Left lung (tissue), 14 donors: Measurements from ENCODE around the gene CHAD. TPM values are rescaled to one million over a fixed set of nuclear protein-coding genes. Genes with fewer than 3 reads are reported as not detected.
A peak's percentile ranks its signal among the peaks of the same experiment; 100 is the strongest.

Experiments used
- ATAC-seq: fragments of 200-7000 bp; cut with Tn5 transposase; one replicate; pipeline ENCODE4 v1.9.1; 2020; ENCODE audit warnings: moderate library complexity
- DNase-seq, 4 donors: peaks; one replicate each; pipeline ENCODE4 v3.0.0-alpha.2; 2013 to 2020
- H3K27ac ChIP-seq, 2 donors: fragments of 200-600 bp; sonication (generic) in 1 of 2; one replicate each; pipeline versions ENCODE4 v1.5.0 to v1.8.0; 2020 to 2021
- H3K27me3 ChIP-seq, 2 donors: fragments of 200-600 bp; sonication (generic) in 1 of 2; one replicate each; pipeline versions ENCODE4 v1.5.0 to v1.8.0; 2020 to 2021
- H3K36me3 ChIP-seq, 2 donors: fragments of 200-600 bp; sonication (generic) in 1 of 2; one replicate each; pipeline versions ENCODE4 v1.5.0 to v1.8.0; 2020 to 2021
- H3K4me1 ChIP-seq, 2 donors: fragments of 200-600 bp; one replicate each; pipeline ENCODE4 v1.8.0; 2021
- H3K4me3 ChIP-seq, 2 donors: fragments of 200-600 bp; sonication (generic) in 1 of 2; one replicate each; pipeline versions ENCODE4 v1.5.0 to v1.8.0; 2020 to 2021; ENCODE audit warnings: mild to moderate bottlenecking in 1 of 2
- H3K9me3 ChIP-seq, 2 donors: fragments of 200-600 bp; sonication (generic) in 1 of 2; one replicate each; pipeline versions ENCODE4 v1.5.0 to v1.8.0; 2020 to 2021
- intact Hi-C, 2 donors: fragments of 100-400 bp; cut with DNase I; formaldehyde crosslinking; loops; one replicate each; pipeline versions ENCODE4 v1.11.2 to v1.14.2; 2022
- long read RNA-seq, 12 donors: library from polyadenylated mRNA in 2 of 12; unstranded in 2 of 12; transcript quantifications; one replicate each; pipeline ENCODE4 v2.0.0 and lab custom pipeline, GENCODE V29; 2019 to 2026
- polyA plus RNA-seq, 6 donors: library from polyadenylated mRNA; unstranded; fragments of 120-200 nt; gene quantifications; one replicate each; pipeline ENCODE4 v1.2.1, GENCODE V29; 2013; ENCODE audit not compliant: insufficient read length in 6 of 6
- total RNA-seq, 2 donors: library from RNA; stranded (reverse); fragmentation: NEBNext Ultra II Directional; extraction: Animal tissue kit (Norgen Biotek cat#: 25700); gene quantifications; one replicate each; pipeline ENCODE4 v1.2.1, GENCODE V29; 2021
- TF ChIP-seq, protein P1 (sequence below), 2 donors: fragments of 200-600 bp; sonication (generic) in 1 of 2; IDR thresholded peaks; one replicate each; pipeline versions ENCODE4 v1.5.0 to v1.8.0; 2021; ENCODE audit warnings: antibody characterized with exemption in 2 of 2
- donor health status: DM: no; HTN: yes; CAD: no.
- donor health status: DM: no; HTN: no; CAD: no.

CHAD gene, protein sequence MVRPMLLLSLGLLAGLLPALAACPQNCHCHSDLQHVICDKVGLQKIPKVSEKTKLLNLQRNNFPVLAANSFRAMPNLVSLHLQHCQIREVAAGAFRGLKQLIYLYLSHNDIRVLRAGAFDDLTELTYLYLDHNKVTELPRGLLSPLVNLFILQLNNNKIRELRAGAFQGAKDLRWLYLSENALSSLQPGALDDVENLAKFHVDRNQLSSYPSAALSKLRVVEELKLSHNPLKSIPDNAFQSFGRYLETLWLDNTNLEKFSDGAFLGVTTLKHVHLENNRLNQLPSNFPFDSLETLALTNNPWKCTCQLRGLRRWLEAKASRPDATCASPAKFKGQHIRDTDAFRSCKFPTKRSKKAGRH
- total RNA-seq (under 1 TPM; 0.17 to 0.21 TPM), polyA plus RNA-seq (1 to 10 TPM; 3.9 to 9.8 (median 5.5) TPM)
- long read RNA-seq, donor 1: 0 reads
- long read RNA-seq, donor 2, partial matches to known transcripts: 79 of 79 reads
- long read RNA-seq, donor 2, other reads (novel, unspliced or antisense): 0 of 79 reads
- long read RNA-seq, donor 3: 0 reads
- long read RNA-seq, donor 4, partial matches to known transcripts: 0 of 1 reads
- long read RNA-seq, donor 4, other reads (novel, unspliced or antisense): 1 of 1 reads
- long read RNA-seq, donor 5: 0 reads
- long read RNA-seq, donor 6: 0 reads
- long read RNA-seq, donor 7: 0 reads
- long read RNA-seq, donor 8: 0 reads
- long read RNA-seq, donor 9: 0 reads
- long read RNA-seq, donor 10: 0 reads
- long read RNA-seq, donor 11: 0 reads
- long read RNA-seq, donor 12: 0 reads

GRCh38 chr17:50468304-50469207 is at the start of gene CHAD:
CHAD (minus strand) TSS chr17:50468880; CDS start chr17:50468813, 67 bp downstream.
- intact Hi-C loops: no loop called here
- H3K27me3 ChIP-seq: peaks cover 12 to 29% of the 10 kb centered on the region in 2 donors
- DNase-seq (peak in 3 of 4 donors; percentile 25 to 71 (median 29)), ATAC-seq (peak; percentile 23)
- H3K4me1 ChIP-seq: peaks cover 0 to 14% of the 10 kb centered on the region in 2 donors
- H3K27ac ChIP-seq: no peak within 1 kb of the TSS
- H3K9me3 ChIP-seq: no peaks in the 10 kb centered on the region
- peak within 1 kb of the TSS; percentile 3 to 6 for H3K4me3 ChIP-seq
- H3K36me3 ChIP-seq: peaks cover 0 to 21% of the 10 kb centered on the region in 2 donors
- TF ChIP-seq, protein P1, sequence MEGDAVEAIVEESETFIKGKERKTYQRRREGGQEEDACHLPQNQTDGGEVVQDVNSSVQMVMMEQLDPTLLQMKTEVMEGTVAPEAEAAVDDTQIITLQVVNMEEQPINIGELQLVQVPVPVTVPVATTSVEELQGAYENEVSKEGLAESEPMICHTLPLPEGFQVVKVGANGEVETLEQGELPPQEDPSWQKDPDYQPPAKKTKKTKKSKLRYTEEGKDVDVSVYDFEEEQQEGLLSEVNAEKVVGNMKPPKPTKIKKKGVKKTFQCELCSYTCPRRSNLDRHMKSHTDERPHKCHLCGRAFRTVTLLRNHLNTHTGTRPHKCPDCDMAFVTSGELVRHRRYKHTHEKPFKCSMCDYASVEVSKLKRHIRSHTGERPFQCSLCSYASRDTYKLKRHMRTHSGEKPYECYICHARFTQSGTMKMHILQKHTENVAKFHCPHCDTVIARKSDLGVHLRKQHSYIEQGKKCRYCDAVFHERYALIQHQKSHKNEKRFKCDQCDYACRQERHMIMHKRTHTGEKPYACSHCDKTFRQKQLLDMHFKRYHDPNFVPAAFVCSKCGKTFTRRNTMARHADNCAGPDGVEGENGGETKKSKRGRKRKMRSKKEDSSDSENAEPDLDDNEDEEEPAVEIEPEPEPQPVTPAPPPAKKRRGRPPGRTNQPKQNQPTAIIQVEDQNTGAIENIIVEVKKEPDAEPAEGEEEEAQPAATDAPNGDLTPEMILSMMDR (IDR thresholded peaks at IDR 0.05): no peak

- no peak overlapping the region for H3K4me3 ChIP-seq
- DNase-seq: peak in 1 of 4 donors; percentile 5
- TF ChIP-seq, protein P1 (IDR thresholded peaks at IDR 0.05): no peak
- H3K36me3 ChIP-seq: no peaks in the 10 kb centered on the region
- no peaks in the 10 kb centered on the region for H3K4me1 ChIP-seq
- intact Hi-C loops: no loop called here
- ATAC-seq: no peak
- no peaks in the 10 kb centered on the region for H3K9me3 ChIP-seq
- H3K27ac ChIP-seq: no peak overlapping the region
- H3K27me3 ChIP-seq: no peaks in the 10 kb centered on the region
Measured at GRCh38 chr17:50517504-50518383, 49.1 kb upstream of the CHAD start.

- Histone ChIP-seq H3K36me3 (no peaks in the 10 kb centered on the region), H3K27me3 (no peaks in the 10 kb centered on the region), H3K4me1 (no peaks in the 10 kb centered on the region), H3K27ac (no peak overlapping the region), H3K4me3 (no peak overlapping the region), H3K9me3 (no peaks in the 10 kb centered on the region)
- ATAC-seq (no peak), DNase-seq (no peak)
- TF ChIP-seq, protein P1 (IDR thresholded peaks at IDR 0.05): no peak
- intact Hi-C loops: no loop called here
Measured at GRCh38 chr17:50517011-50517410, 48.3 kb upstream of the CHAD start.

DNA sequence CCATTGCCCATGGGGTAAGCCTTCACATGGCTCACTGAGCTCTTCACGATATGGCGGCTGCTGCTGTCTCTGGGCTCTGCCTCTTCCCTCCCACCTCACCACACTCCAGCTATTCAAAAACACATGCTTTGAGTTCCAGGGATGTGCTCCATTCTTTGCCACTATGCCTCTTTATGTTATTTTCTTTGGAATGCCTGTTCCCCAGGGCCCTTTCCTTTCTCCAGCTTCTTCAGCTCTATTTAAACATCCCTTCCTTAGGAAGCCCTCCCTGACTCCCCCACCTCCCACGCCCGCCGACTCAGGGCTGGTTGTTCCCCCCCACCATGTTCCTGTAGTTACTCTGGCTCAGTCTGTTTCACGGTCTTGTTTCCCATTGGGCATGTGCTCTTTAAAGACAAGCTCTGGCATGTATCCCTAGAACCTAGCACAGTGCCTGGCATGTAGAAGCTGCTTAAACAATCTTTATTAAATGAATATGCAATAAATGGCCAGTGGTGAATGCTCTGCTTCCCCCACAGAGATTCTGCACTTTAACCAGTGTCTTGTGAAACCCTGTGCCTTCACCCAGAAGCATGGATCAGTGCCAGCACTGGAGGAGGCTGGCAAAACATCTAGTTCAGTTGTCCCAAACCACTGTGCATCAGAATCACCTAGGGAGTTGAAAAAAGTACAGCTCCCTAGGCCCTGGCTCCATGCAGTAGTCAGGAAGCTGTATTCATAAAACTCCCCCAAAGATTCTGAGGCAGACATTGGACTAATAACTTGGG is 46.4 kb upstream of the CHAD start:
- peaks cover 0 to 5% of the 10 kb centered on the region in 2 donors for H3K4me1 ChIP-seq
- TF ChIP-seq, protein P1 (IDR thresholded peaks at IDR 0.05): no peak
- H3K4me3 ChIP-seq: no peak overlapping the region
- H3K27ac ChIP-seq: no peak overlapping the region
- H3K36me3 ChIP-seq: no peaks in the 10 kb centered on the region
- no peak for ATAC-seq
- intact Hi-C loops: no loop called here
- no peaks in the 10 kb centered on the region for H3K9me3 ChIP-seq
- no peaks in the 10 kb centered on the region for H3K27me3 ChIP-seq
- DNase-seq: peak in 1 of 4 donors; percentile 42
